Gastrocnemius medialis (tissue), 4 donors: ENCODE measurements around the gene LZTR1. TPM values are rescaled to one million over a fixed set of nuclear protein-coding genes. Genes with fewer than 3 reads are reported as not detected.

Experiments
- ATAC-seq, 2 donors: fragments of 150-250 bp; one replicate each; pipeline ENCODE4 v1.9.1; 2016
- DNase-seq, 2 donors: peaks; one replicate each; pipeline ENCODE4 v3.0.0-alpha.2; 2019
- H3K27ac ChIP-seq, 4 donors: fragments of 200-600 bp; sonication (generic); 1 replicate in 1 of 4; 2 replicates in 3 of 4; pipeline ENCODE4 v1.5.1; 2016 to 2018; ENCODE audit warnings: mild to moderate bottlenecking in 2 of 4, moderate library complexity in 1 of 4
- H3K27me3 ChIP-seq, 3 donors: fragments of 200-600 bp; sonication (generic) in 2 of 3; 1 replicate in 1 of 3; 2 replicates in 2 of 3; pipeline versions ENCODE4 v1.5.1 to v1.6.0; 2016 to 2019; ENCODE audit warnings: mild to moderate bottlenecking in 1 of 3, moderate library complexity in 1 of 3
- H3K36me3 ChIP-seq, 2 donors: fragments of 200-600 bp; sonication (generic) in 1 of 2; one replicate each; pipeline ENCODE4 v1.5.1; 2017 to 2018
- H3K4me1 ChIP-seq, 2 donors: fragments of 200-600 bp; sonication (generic) in 1 of 2; one replicate each; pipeline ENCODE4 v1.5.1; 2016 to 2017; ENCODE audit warnings: mild to moderate bottlenecking in 2 of 2
- H3K4me3 ChIP-seq, 4 donors: fragments of 200-600 bp; sonication (generic) in 3 of 4; 1 replicate in 1 of 4; 2 replicates in 3 of 4; pipeline ENCODE4 v1.5.1; 2016 to 2019; ENCODE audit warnings: mild to moderate bottlenecking in 2 of 4
- H3K9me3 ChIP-seq, 3 donors: fragments of 200-600 bp; sonication (generic) in 2 of 3; 1 replicate in 1 of 3; 2 replicates in 2 of 3; pipeline ENCODE4 v1.5.1; 2016 to 2019
- POLR2A ChIP-seq, 2 donors: fragments of 450-650 bp; IDR thresholded peaks; one replicate each; pipeline ENCODE4 v1.6.1; 2017; ENCODE audit warnings: antibody characterized with exemption in 2 of 2, mild to moderate bottlenecking in 2 of 2, moderate library complexity in 2 of 2
- in situ Hi-C, 4 donors: fragments of 200-750 bp; cut with MboI; loops; one replicate each; pipeline versions ENCODE4 v1.15.0 to v1.8.0; 2017; ENCODE audit warnings: low sequenced_read_pairs in 4 of 4
- intact Hi-C: fragments of 100-400 bp; cut with DNase I; formaldehyde crosslinking; loops from one replicate; pipeline ENCODE4 v1.15.1; 2023; ENCODE audit warnings: low total_unique reads
- total RNA-seq, 4 donors: library from RNA; depleted of rRNA; stranded (reverse); fragments of >200 nt; gene quantifications; one replicate each; pipeline versions ENCODE4 v1.1.0 to v1.2.3, GENCODE V29; 2016
- TF ChIP-seq, protein P1 (sequence below), 5 experiments: fragments of 450-650 bp in 3 of 5; fragments of 200-600 bp in 2 of 5; sonication (generic) in 2 of 5; IDR thresholded peaks in 4 of 5; conservative IDR thresholded peaks in 1 of 5; 1 replicate in 4 of 5; 2 replicates in 1 of 5; pipeline ENCODE4 v1.5.1; 2016 to 2019; ENCODE audit warnings: antibody characterized with exemption in 5 of 5, mild to moderate bottlenecking in 3 of 5, moderate library complexity in 3 of 5

The LZTR1 gene
- total RNA-seq, 4 donors from 2014 or later: 25.4 to 36.4 (median 26.3) TPM

DNA sequence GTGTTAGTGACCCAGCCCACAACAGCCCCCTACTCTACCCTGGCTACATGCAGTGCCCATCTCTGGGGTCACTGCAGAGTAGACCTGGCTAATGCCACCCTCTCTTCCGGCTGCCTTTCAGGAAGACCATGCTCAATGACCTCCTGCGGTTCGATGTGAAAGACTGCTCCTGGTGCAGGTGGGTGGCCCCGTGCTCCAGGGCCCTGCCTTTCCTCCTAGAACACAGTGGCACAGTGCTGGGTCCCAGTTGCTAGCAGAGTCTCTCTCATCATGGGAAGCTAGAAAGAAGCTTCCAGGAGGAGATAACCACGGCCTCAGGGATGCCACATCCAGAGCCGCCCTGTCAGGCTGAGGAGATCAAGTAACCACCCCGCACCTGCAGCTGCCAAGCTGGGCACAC is 3.6 kb downstream of the LZTR1 start:
- Histone ChIP-seq H3K9me3 (no peaks in the 10 kb centered on the region), H3K27me3 (no peaks in the 10 kb centered on the region), H3K4me1 (peaks cover 15 to 20% of the 10 kb centered on the region in 2 donors), H3K27ac (no peak overlapping the region), H3K4me3 (no peak overlapping the region), H3K36me3 (peaks cover 0 to 42% of the 10 kb centered on the region in 2 donors)
- TF ChIP-seq, protein P1, sequence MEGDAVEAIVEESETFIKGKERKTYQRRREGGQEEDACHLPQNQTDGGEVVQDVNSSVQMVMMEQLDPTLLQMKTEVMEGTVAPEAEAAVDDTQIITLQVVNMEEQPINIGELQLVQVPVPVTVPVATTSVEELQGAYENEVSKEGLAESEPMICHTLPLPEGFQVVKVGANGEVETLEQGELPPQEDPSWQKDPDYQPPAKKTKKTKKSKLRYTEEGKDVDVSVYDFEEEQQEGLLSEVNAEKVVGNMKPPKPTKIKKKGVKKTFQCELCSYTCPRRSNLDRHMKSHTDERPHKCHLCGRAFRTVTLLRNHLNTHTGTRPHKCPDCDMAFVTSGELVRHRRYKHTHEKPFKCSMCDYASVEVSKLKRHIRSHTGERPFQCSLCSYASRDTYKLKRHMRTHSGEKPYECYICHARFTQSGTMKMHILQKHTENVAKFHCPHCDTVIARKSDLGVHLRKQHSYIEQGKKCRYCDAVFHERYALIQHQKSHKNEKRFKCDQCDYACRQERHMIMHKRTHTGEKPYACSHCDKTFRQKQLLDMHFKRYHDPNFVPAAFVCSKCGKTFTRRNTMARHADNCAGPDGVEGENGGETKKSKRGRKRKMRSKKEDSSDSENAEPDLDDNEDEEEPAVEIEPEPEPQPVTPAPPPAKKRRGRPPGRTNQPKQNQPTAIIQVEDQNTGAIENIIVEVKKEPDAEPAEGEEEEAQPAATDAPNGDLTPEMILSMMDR (IDR thresholded peaks at IDR 0.05 in 4 of 5, conservative IDR thresholded peaks at IDR 0.05 in 1 of 5): no peak
- TF ChIP-seq POLR2A (IDR thresholded peaks at IDR 0.05): no peak
- ATAC-seq (no peak), DNase-seq (no peak)
- in situ Hi-C loops: no loop called here
- intact Hi-C loops: no loop called here

DNA sequence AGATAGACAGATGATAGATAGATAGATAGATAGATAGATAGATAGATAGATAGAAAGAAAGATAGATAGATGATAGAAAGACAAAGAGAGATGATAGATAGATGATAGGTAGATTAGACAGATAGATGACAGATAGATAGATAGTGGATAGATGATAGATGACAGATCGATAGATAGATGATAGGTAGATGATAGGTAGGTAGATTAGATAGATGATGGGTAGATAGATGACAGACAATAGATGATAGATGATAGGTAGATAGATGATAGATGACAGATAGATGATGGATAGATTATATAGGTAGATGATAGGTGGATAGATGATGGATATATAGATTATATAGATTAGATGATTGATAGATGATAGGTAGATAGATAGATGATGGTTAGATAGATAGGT is 4.3 kb downstream of the LZTR1 start:
- intact Hi-C loops: no loop called here
- H3K27ac ChIP-seq: no peak overlapping the region
- H3K4me1 ChIP-seq: peaks cover 8 to 13% of the 10 kb centered on the region in 2 donors
- H3K9me3 ChIP-seq: no peaks in the 10 kb centered on the region
- H3K27me3 ChIP-seq: no peaks in the 10 kb centered on the region
- TF ChIP-seq POLR2A (IDR thresholded peaks at IDR 0.05): no peak
- TF ChIP-seq, protein P1 (IDR thresholded peaks at IDR 0.05 in 4 of 5, conservative IDR thresholded peaks at IDR 0.05 in 1 of 5): no peak
- H3K4me3 ChIP-seq: no peak overlapping the region
- ATAC-seq (no peak), DNase-seq (no peak)
- in situ Hi-C loops: no loop called here
- H3K36me3 ChIP-seq: peaks cover 0 to 48% of the 10 kb centered on the region in 2 donors

DNA sequence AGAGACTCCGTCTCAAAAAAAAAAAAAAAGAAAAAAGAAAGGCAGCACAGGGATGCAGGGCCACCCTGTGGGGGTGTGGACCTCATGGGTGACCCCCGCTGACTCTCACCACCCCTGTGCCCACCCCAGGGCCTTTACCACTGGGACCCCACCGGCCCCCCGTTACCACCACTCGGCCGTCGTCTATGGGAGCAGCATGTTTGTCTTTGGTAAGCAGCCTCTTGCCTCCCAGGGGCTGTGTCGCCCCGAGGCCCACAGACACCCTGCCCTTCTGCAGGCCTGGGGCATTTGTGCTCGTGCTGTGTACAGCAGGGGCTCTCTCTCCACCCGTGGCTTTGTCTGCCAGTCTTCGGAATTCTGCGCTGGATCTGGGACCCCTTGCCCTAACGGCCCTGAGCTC is 5.3 kb downstream of the LZTR1 start:
- TF ChIP-seq, protein P1 (IDR thresholded peaks at IDR 0.05 in 4 of 5, conservative IDR thresholded peaks at IDR 0.05 in 1 of 5): no peak
- no peak for TF ChIP-seq POLR2A (IDR thresholded peaks at IDR 0.05)

DNA sequence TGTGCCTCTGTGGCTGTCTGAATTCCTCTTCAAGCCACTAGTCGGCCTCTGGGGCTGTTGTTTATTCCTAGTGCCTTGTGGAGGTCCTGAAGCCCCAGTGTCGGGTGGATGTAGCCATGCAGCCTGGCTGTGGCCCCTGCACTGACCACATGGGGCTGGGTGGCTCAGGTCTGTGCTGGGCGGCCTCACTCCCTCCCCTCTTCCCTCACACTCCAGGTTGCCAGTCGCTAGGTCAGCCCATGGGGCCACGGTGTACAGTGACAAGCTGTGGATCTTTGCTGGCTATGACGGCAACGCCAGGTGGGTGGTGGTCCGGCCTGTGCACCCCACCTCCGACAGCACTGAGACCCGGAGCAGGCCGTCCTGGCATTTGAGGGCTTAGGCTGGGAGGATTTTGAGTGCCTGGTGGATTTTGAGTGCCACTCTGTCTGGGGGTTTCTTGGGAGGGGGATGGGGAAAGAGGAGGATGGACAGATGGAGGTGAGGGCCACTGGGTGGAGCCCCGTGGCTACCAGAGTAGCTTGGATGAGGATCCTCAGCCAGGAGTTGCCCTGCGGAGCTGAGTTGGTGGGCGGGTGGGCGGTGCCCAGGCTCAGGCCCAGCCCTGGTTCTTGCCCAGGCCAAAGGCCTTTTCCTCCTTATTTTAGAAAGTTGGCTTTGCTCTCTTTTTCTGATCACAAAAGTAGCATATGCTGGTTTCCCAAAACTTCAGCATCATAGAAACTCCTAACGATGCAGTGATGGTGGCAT is 6.7 kb downstream of the LZTR1 start:
- in situ Hi-C loops (no loop called here), intact Hi-C loops (no loop called here)

More for the DNA sequence above, 5.3 kb downstream of the LZTR1 start:
- no peaks in the 10 kb centered on the region for H3K9me3 ChIP-seq
- in situ Hi-C loops: no loop called here
- ATAC-seq (no peak), DNase-seq (no peak)
- intact Hi-C loops: no loop called here
- no peaks in the 10 kb centered on the region for H3K27me3 ChIP-seq
- H3K36me3 ChIP-seq: peaks cover 0 to 58% of the 10 kb centered on the region in 2 donors
- H3K4me1 ChIP-seq: peaks cover 7 to 10% of the 10 kb centered on the region in 2 donors
- no peak overlapping the region for H3K4me3 ChIP-seq
- H3K27ac ChIP-seq: no peak overlapping the region

More for the DNA sequence above, 6.7 kb downstream of the LZTR1 start:
- no peak overlapping the region for H3K27ac ChIP-seq
- no peaks in the 10 kb centered on the region for H3K4me1 ChIP-seq
- H3K4me3 ChIP-seq: no peak overlapping the region
- no peaks in the 10 kb centered on the region for H3K9me3 ChIP-seq
- ATAC-seq: no peak
- TF ChIP-seq, protein P1 (IDR thresholded peaks at IDR 0.05 in 4 of 5, conservative IDR thresholded peaks at IDR 0.05 in 1 of 5): no peak
- TF ChIP-seq POLR2A (IDR thresholded peaks at IDR 0.05): no peak
- no peaks in the 10 kb centered on the region for H3K27me3 ChIP-seq
- peaks cover 0 to 71% of the 10 kb centered on the region in 2 donors for H3K36me3 ChIP-seq
- no peak for DNase-seq
